ENCODE results near the gene B3GALT2.
A peak's percentile ranks its signal among the peaks of the same experiment; 100 is the strongest.
"Not testable (repeated sequence)": the region's sequence is repeated elsewhere in the genome, so short reads cannot be mapped to it uniquely, and the experiment has no call there.

B3GALT2 gene, protein sequence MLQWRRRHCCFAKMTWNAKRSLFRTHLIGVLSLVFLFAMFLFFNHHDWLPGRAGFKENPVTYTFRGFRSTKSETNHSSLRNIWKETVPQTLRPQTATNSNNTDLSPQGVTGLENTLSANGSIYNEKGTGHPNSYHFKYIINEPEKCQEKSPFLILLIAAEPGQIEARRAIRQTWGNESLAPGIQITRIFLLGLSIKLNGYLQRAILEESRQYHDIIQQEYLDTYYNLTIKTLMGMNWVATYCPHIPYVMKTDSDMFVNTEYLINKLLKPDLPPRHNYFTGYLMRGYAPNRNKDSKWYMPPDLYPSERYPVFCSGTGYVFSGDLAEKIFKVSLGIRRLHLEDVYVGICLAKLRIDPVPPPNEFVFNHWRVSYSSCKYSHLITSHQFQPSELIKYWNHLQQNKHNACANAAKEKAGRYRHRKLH

DNA sequence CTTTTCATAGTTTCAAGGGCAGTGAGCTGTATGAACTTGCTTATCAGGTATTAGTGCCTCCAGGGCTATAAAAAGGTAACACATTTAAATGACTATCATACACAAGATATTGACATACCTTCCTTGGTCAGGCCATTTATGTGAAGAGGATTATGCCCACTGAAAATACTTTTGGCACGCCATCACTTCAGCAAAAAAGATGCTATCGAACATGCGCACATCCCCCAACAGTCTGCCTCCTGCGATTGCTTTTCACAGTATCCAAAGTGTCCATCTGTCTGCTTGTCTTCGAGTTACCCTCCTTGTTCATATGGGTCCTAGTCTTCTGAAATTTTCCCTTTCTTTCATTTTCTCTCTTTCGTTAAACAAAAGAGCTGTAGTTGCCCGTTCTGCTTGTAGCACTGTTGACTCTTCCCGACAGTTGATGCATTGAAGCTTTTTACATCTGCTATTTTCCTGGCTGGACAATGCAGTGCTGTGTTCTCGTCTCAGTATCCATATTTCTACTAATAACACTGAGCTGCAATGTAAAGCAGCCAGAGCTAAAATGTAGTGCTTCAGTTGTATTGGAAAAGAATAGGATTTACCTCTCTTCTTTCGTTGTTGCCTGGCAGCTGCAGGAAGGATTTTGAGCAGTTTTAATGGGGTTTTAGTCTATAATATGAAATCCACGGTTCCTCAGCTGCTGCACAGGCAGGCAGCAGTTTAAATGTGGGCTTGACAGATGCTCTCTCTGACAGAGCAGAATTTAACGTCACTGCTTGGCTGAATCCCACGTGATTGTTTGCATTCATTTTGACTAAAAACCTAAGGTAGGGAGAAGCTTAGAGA, at the start of gene B3GALT2:
Gene B3GALT2 (minus strand): TSS at position 713 of the 831 bp plus-strand sequence. CDS start 5,051 bp downstream, outside the sequence.
- DNase-seq (ENCODE audit: low read depth), result no peak

DNA sequence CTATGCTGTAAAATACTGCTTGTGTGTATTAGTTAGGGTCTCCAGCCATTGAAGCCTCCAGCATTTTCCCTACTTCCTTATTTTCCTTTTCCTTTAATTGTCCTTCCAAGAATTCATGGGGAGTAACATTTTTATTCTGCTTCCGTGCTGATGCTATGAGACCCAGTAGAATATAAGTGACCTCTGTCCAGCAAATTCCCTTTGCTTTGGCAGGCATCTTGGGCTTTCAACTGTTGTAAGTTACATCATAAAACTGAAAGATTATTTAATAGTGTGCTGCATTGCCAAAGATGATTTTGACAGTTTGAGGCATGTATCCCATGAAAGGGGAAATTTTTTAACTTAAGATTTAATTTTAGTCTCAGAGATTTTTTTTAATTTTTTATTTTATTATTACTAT, 48.1 kb upstream of the B3GALT2 start:
- DNase-seq (ENCODE audit: low read depth), result no peak

DNA sequence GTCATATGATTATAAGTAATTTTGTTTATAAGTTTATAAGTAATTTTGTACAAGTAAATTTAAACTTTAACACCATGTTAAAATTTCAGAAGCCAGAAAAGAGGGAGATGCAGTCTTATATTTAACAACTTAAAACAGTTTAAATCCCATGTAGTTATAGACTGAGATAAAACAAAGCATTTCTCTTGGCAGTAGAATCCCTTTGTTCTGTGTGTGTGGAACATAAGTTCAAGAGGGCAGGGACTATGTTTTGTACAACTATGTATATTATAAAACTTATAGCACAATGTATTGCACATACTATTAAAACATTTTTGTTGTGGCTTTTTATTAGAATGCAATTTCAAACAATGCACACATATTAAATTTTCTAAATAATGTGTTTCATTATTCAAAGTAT, 44.7 kb upstream of the B3GALT2 start:
- DNase-seq (ENCODE audit: low read depth), result not testable (repeated sequence)

DNA sequence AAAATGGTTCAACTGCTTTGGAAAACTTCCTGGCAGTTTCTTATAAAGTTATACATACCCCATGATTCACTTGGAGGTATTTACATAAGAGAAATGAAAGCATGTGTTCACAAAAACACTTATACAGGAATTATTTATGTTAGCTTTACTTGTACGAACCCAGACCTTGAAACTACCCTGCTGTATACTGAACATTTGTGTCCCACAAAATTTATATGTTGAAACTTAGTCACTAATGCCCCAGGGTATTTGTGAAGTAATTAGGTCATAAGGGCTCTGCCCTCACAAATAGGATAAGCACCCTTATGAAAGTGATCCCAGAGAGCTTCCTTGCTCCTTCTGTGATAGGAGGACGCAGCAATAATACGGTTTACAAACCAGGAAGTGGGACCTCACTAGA, 42.7 kb upstream of the B3GALT2 start:
- DNase-seq (ENCODE audit: low read depth), result no peak

DNA sequence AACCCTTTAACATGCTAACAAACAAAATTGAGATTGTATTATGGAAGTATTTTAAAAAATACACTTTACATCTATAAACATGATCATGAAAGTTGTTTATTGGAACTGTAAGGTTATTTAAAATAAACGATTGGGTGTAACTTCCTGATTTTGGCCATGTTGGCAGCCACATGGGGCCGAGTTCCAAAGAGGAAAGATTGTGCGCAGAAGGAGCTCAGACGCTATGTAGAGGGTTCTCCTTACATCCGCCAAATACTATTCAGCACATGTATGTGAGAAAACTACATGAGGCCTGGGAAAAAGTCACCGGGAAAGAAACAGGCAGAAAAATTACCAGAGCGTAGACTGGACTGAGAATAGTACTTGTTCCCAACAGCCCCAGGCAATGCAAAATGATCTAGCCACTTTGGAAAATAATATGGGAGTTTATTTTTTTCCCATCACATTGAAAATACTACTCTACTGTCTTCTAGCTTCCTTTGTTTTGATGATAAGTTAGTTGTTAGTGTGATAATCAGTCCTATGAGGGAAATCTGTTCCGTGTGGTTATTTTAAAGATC, 35.7 kb upstream of the B3GALT2 start:
- DNase-seq (ENCODE audit: low read depth), result no peak

DNA sequence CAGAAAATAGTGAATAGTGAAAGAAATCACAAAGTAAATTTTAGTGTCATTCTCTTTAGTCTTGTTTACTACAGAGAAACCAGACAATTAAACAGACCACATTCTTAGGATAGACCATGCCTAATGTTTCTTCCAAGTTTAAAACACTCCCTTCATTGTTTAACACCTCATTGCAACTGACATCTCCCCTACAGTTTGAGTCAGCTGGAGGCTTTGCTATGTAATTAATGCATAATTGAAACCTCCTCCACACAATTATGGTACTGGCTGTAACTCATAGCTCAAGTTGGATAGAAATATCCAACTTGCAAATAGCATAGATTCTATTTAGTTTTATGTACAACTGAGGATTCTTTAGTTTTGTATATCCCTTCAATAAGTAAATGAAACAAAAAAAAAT, 35.2 kb upstream of the B3GALT2 start:
- no peak for DNase-seq (ENCODE audit: low read depth)

DNA sequence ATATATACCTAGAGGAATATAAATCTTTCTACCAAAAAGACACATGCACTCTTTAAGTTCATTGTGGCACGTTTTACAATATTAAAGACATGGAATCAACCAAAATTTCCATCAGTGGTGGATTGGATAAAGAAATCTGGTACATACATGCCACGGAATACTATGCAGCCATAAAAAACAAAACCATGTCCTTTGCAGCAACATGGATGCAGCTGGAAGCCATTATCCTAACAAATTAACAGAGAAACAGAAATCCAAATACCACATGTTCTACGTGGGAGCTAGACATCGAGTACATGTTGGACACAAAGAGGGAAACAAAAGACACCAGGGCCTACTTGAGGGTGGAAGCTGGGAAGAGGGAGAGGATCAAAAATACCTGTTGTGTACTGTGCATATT, 33.0 kb upstream of the B3GALT2 start:
- DNase-seq (ENCODE audit: low read depth), result no peak

DNA sequence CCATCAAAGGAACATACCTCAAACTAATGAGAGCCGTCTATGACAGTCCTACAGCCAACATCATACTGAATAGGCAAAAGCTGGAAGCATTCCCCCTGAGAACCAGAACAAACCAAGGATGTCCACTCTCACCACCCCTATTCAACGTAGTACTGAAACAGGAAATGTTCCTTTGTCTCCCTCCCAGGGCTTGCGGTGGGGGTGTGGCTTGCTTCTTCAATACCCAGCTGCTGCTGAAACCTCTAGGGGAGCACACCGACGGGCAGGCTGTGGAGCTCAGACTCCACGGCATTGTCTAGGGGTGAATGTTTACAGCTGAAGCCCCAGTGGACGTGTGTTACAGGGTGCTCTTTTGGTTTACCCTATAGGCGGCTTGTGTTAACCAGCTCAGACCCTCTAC, 30.5 kb upstream of the B3GALT2 start:
- DNase-seq (ENCODE audit: low read depth), result no peak

DNA sequence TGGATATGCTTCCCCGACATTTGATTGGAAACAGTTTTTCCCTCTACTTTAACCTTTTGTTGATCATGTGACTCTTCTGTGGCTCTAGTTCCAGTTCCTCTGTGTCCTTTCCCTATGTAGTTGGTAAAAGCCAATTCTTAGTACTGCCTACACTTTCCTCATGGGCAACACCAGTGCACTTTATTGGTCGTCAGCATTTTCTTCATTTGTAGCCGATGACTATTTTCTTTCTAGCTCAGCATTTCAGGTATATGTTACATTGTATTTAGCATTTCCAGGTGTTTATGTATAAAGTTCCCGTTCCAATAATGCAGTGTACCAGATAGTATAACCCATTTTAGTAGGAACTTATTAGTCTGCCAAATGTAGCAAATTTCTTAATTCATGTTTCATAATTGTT, 27.6 kb upstream of the B3GALT2 start:
- no peak for DNase-seq (ENCODE audit: low read depth)

DNA sequence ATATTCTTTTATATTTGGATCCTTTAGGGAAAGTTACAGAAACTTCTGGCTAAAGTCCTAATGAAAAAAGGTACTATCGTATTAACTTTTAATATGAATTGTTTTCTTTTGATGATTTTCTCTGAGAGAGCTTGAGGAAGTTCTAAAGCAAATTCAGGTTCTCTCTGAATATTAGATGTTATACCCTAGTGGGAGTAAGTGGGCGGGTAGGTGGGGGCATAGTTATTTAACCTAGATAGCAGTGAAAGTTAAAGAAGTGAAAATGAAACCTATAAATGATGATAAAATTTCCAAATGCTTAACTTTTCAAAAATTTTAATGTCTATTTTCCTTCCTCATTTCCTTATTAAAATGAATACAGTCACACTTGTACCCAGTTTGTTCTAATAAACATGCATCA, 26.2 kb upstream of the B3GALT2 start:
- DNase-seq (ENCODE audit: low read depth), result no peak

DNA sequence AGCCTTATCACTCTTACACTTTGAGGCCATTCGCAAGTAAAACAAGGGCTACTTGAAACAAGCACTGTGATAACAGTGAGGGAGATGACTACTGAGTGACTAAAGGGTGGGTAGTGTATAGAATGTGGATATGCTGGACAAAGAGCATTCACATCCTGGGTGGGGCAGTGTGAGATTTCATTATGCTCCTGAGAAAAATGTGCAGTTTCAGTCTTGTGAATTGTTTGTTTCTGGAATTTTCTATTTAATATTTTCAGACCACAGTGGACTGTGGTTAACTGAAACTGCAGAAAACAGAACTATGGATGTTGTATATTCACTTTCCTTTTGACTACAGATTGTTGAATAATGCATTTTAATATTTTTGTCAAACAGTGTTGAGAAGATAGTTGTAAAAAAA, 25.1 kb upstream of the B3GALT2 start:
- DNase-seq (ENCODE audit: low read depth), result peak; percentile 32

DNA sequence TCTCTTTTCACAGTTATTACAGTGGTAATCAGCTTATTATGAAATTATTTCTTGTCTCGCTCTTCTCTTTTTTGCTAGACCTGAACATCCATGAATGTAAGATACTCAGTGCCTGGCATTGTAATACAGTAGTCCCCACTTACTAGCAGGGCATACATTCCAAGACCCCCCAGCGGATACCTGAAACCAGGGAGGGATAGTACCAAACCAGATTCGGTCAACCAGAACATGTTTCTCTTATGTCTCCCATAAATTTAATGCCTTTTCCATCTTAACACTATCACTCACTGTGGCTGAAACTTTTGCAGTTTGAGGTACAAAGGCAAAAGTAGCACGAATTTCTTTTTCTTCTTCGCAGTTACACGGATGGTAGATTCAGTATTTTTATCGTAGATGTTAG, 24.6 kb upstream of the B3GALT2 start:
- no peak for DNase-seq (ENCODE audit: low read depth)

DNA sequence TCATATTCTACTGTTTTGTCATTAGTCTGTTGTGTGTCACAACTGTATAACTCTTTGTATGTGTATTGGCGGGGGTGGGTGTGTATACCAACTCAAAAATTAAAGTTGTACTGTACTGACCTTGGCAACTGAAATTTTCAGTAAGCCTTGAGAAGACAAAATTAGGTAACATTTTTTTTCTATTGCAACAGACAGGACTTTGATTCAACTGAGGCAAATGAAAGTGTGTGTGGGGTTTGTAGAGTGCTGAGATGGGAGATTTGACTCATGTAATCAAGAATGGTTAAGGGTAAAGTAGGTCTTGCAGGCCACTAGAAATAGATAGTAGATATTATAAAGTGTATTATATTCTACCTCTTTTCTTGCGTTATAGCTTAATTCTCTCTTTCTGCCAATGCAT, 14.6 kb upstream of the B3GALT2 start:
- DNase-seq (ENCODE audit: low read depth), result no peak

DNA sequence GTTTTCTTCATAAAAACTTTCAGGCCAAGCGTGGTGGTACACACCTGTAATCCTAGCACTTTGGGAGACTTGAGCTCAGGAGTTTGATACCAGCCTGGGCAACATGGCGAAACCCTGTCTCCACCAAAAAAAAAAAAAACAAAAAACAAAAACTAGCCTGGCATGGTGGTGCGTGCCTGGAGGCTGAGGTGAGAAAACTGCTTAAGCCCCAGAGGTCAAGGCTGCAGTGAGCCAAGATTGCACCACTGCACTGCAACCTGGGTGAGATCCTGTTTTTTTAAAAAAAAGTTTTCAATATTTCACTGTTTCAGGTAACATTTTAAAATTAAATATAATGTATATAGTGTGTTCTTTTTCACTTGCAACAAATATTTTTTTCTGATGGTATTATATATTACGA, 13.5 kb upstream of the B3GALT2 start:
- DNase-seq (ENCODE audit: low read depth), result no peak

DNA sequence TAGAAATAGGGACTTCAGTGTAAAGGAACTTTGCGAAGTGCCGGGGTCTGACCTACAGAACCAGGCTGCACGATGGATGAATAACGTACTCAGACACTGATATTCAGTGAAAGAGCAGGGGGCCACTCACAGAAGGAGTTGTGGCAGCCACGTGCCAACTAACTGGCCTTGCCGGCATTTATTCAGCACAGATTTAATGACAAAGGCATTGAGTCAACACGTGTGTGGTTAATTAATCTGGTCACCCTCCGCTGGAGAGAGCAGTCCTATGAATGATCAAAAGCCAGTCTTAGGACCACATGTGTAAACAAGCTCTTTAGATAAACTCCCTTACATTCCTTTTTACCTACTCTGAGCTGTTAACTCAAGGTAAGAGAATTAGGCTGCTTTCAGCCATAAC, 6.2 kb upstream of the B3GALT2 start:
- no peak for DNase-seq (ENCODE audit: low read depth)

DNA sequence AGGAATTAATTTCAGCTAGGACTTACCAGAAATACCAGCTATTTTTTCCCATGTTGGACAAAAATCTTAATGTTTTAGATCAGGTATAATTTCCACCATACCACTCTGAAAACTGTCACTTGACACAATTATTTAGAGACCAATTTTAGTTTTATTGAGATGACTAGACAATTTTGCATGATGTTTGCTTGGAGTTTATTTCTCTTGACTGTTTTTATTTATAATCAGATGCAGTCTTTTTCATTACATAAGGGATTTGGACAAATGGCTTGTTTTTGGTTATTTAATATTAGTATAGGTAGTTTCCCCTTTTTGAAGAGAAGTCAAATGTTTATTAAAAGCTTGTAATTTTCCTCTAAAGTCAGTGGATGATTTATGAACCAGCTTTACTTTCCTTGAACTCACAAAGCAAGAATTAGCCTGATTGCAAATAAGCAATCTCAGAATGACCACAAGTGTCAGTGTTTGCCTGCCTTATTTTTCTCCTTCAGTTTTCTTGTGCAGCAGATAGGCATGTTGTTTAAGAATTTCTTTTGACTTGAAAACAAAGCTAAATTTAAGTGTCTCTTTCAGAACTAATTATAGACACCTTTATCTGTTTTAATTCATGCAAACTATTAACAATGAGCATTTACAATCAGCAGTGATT, 3.8 kb upstream of the B3GALT2 start:
- no peak for DNase-seq (ENCODE audit: low read depth)

DNA sequence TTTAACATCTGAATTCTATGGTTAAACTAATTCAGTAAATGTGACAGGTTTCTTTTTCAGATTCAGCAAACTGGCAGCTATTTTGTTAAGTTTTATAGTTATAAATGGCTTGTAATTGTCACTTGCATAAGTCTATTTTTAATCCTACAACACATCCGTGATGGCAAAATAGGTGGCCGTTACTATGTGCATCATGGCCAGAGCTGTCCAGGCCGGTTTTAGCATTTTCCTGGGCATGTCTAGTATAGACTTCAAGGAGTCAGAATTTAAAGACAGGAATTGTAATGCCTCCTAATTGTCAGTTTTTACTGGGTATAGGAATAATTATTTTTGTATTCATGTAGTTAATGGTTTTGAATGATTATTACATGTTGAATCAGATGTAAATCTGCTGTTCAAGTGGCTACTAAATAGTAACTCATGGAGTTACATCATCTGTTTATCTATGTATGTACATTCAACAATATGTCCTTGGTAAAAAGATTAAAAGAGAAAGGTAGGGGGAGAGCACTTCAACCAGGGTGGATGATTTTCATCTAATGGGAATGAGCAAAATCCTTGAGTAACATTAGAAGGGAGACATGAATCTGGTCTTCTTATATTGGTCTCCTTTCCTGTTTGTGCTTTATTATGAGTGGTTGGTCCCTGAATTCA, 3.2 kb upstream of the B3GALT2 start:
- DNase-seq (ENCODE audit: low read depth), result no peak

DNA sequence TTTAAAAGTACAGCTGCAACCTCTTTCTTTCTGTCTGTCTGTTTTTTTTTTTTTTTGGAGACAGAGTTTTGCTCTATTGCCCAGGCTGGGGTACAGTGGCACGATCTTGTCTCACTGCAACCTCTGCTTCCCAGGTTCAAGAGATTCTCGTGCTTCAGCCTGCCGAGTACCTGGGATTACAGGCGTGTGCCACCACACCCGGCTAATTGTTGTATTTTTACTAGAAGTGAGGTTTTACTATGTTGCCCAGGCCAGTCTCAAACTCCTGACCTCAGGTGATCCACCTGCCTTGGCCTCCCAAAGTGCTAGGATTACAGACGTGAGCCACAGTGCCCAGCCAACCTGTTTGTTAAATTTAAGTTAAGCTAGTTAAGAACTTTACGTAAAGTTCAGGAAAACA, 2.5 kb upstream of the B3GALT2 start:
- not testable (repeated sequence) for DNase-seq (ENCODE audit: low read depth)

DNA sequence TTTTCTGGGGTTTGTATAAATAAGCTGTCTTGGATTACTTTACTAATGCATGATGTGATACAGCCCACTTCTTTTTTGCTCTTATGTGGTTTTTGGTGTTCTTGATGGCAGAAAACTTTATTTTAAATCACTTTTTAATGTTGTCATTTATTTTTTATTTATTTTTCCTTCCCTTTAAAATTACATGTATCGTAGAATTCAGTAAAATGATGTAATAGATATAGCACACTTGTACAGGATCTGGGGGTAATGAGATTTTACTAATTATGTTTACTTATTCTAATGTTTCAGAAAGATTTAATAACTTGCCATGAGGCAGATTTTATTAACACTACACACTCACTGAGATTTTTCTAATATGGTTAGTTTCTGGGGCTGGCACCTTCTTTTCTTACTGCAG, 701 bp upstream of the B3GALT2 start:
- DNase-seq (ENCODE audit: low read depth), result no peak

DNA sequence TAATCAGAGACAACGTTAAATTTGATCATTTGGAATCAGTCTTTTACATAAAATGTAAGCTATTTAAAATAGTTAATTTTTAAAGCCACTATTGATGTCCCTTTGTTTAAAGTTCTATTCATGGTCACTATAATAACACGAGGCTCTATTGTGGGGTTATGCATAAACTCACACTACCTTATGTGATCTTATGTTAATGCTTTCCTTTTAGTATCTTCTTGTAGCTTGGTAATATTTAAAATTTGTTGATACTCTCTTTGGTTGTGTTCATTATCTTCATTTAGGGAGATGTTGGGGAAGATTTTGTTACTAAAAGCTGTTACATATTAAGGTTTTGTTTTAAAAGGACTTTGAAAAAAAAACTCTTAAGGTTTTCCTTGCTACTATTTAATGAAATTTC, 1.2 kb downstream of the B3GALT2 start:
- no peak for DNase-seq (ENCODE audit: low read depth)

DNA sequence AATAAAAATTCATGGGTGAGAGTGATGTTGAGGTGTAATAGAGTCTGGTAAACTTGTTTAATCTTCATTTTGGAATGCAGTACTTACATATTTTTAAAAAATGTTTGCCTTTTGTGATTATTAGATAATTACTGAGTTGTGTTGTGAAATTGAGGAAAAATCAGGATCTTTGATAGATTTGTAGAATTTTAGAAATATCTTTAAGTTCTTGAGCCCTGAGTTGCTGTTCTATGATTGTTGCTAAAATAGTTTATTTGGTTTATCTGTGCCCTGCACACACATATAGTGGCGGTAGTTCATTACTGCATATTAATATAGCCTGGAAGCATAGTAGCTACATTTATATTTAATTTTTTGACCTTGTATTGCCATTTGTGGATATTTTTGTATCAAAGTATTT, 1.6 kb downstream of the B3GALT2 start:
- no peak for DNase-seq (ENCODE audit: low read depth)

DNA sequence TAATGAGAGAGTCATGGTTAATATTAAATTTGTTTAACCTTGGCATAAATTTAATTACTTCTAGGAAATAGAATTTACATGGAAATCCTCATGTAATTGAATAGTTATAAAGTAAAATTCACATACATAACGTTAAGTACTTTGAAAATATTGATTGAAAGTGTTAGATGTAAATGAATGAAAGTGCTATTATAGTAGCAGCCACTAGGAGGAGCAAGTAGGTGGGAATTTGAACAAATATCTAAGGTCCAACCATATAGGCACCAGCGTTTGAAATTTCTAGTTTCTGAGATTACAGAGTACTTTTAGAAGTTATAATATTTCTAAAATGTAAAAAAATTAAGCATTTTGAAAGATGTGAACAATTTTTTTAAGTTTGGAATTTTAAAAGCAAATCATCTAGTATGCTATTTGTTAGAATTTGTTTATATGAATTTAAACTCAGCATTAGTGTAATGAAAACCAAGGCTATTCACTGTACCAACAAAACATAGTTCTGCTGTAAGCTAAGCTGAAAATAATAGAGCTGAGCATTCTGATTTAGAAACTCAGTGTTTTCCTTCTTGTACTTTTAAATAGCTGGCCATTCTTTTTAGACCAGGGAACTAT, 3.3 kb downstream of the B3GALT2 start:
- DNase-seq (ENCODE audit: low read depth), result peak; percentile 37
